ENCODE measurements around the gene BAG1.

DNA sequence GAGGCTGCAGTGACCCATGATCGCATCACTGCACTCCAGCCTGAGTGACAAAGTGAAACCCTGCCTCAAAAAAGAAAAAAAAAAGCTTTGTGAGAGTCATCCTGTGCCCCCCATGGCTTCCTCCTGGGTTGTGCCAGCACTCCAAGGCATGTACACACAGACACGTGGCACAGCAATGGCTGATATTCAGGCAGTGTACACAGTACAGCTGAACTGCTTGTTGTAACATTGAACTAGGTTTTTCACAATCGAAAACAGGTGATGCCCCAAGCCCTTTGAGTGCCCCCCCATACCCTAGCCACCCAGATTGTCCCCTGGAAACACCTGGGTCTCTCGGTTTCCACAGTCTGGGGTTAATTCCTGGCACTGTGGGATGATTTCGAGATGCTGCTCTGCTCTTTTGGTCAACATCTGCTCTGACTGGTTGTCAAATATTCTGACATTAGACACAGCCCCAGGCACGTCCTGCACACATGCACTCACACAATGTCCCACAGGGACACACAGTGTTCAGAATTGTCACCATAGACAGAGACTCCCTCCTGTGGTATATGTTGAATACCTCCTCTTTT lies 15.3 kb downstream of the BAG1 start:
- TF ChIP-seq CTCF (IDR thresholded peaks at IDR 0.05; ENCODE audit: insufficient read depth, low read depth, low read length) (no peak), EZH2 (IDR thresholded peaks at IDR 0.05; ENCODE audit: insufficient read depth, low read length) (no peak)

Data from astrocyte (in vitro differentiated cells and primary cell).